HG03460 (cell line): ENCODE data around the gene SAMMSON.

Source experiments
- ATAC-seq: cut with Tn5 transposase; IDR thresholded peaks from one replicate; pipeline ENCODE4 v1.9.1; 2021; ENCODE audit not compliant: unreplicated experiment

Gene SAMMSON

DNA sequence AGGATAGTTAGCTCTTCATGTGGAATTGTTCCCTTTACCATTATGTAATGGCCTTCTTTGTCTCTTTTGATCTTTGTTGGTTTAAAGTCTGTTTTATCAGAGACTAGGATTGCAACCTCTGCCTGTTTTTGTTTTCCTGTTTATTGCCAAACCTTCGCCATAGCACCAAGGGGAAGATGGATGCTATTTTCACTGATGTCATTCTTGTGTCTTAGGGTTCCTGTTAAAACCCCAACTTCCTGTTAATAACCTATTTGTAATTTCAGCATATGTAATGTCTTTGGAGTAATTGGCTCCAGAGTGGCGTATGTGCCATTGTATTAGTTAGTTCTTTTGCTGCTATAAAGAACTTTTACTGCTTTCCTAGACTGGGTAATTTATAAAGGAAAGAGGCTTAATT, 10.8 kb downstream of the SAMMSON start:
- ATAC-seq, result no peak

DNA sequence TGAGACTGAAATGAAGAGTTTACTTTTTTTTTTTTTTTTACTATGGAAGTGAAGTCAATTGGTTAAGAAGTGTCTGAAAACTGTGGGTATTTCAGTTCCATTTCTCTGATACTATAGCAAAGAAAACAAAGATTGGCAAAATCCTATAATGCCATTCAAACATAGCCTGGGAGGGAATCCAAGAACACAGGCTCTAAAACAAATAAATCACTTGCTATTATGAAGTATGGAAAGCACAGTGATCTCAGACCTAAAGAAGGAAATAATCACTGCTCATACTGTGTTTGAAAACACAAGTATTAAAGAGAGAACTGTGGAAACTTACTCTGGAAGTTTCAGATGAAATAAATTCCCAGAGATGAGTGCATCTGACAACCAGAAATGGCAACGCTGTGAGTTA, 12.0 kb downstream of the SAMMSON start:
- ATAC-seq, result no peak

DNA sequence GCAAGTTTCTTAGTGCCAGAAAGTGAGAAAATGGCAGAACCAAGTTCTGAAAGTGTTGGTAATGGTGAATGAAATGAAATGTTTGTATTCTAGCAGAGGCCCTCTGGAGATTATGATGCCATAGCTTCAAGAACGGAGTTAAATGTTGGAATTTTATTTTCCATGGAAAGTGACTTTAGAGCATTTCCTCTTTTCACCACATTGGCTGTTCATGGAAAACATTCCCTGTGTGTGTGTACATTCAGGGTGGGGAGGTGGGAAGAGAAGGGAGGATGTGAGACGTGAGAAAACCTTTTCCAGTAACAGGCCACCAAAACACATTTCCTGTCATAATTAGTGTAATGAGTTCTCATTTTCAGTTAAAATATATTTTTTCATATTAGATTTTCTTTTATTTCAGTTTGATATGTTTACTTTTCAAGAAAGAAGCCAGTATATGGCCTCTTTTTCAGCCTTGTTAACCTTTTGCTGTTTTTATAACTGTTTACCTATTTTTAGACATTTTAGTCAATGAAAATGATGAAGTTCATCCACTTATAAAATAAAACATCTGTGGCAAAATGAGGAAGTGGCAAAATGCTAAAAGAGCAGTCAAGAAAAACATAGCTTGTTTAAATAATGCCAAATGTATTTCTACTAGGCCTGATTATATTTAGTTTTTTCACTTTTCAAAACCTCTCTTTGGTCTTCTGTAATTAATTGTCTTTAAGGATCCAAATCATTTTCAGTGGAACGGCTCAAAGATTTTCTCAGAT, 21.6 kb downstream of the SAMMSON start:
- no peak for ATAC-seq

DNA sequence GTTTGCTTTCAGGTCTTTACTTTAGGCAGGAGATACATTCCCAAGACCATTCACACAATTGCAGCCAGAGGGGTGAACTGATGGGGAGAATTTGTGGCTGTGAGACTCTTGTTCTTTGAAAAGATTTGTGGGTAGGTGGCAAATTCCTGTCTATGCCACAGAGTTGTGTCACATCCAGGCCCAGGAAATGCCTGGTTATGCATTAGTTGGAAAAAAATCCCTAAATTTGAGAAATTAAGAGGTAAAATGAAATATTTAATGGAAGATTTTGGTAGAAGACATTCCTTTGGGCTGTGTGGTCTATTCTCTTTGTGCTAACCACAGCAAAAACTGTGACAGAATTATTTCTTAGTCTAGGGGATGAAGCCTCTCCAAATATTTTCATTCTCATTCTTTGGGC, 28.8 kb downstream of the SAMMSON start:
- ATAC-seq, result no peak

DNA sequence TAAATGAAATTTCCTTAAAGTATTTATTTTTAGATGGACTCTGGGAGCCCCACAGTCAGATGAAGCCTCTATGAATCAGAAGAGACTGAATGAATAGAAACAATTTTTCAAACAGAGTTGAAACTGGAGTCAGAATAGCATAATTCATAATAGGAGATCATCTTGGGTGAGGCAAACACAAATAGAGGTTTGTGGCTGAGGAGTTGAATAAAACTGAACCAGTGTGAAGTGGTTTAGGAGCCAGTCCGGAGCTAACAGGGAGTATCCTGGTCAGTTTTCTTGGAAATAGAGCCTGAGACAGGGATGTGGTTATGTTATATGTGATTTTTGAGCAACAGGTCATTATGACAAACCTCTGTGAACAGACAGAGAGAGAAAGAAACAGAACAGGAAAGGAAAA, 39.2 kb downstream of the SAMMSON start:
- no peak for ATAC-seq

DNA sequence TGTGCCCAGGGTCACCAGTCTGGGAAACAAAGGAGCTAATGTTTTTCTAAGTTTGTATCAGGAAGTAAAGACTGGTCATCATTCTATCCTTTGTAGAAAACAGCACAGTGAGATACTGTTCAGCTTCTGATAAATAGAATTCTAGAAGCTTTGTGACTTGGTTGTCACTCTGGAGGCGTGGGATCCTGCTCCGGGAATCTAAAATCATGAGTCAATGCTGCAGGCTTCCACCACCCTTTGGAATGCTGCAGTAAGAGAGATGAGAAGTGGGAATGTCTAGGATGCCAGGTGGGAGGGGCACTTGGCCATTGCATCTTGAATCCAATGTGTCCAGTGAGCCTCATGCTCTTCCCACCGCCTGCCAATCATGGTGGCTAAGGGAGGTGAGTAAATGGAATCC, 40.9 kb downstream of the SAMMSON start:
- ATAC-seq, result no peak

DNA sequence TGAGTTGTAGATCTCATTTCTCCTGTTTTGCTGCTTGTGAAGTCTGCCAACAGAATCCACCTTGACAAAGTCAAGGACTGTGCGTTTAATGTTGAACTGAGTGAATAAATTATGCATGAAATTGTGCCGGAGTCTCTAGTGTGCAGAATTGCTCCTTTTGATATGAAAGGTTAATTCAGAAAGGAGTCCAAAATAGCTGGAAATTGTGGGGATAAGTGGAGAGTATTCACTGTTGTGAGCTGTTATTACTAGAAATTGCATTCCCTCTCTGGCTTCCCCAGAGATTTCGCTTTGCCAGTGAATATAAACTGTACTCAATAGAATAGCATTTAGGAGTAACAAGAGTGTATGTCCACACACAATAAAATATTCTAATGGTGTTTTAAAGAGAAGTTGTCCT, 43.1 kb downstream of the SAMMSON start:
- ATAC-seq, result no peak

DNA sequence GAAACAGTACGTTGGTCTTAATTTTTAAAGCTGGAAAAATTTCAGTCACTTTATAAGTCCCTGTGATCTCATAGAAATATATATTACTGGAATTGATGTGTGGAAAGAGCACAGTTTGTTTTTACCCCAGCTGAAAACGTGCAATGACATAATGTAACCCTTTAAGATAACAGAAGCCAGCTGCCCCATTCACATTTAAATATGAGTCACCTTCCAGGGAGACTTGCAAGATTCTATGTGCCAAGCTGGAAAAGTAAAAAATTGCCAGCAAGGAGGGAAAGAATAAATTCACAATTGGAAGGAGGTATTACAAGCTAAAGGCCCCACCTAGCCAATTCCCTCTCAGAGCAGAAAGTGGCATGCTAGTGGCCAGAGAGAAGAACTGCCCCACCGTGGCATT, 50.2 kb downstream of the SAMMSON start:
- ATAC-seq, result no peak

DNA sequence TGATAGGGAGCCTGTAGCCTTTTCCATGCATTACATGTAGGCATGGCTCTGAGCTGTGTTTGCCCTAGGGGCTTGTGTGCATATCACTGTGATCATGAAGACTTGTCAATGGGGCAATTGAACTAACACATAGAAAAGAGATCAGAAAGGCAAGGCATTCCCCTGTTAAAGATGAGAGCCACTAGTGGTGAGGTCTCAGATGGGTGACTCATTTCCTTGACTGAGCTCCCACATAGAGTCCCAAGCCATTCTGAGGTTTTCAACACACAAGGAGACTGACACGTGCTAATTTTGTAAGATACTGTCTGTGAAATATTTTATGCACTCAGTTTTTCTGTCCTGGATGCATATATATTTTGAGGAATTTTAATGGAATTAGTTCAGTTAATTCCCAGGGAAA, 53.8 kb downstream of the SAMMSON start:
- ATAC-seq, result no peak

DNA sequence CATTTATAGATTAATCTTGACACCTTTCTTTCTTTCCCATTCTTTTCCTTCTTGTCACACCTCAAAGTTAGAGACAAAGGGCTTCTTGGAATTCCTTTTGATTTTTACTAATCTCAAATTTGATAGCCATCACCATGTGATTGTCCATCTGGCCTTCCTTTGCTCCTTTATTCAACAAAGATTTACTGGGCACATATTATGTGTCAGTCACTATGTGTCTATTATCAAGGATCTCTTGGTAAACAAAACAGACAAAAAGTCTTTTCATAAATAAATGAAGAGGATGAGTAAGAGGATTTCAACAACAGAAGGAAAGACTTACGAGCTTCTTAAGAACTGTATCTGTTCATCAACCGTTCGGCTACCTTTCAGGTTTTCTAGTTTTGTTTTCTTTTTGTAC, 56.5 kb downstream of the SAMMSON start:
- no peak for ATAC-seq

DNA sequence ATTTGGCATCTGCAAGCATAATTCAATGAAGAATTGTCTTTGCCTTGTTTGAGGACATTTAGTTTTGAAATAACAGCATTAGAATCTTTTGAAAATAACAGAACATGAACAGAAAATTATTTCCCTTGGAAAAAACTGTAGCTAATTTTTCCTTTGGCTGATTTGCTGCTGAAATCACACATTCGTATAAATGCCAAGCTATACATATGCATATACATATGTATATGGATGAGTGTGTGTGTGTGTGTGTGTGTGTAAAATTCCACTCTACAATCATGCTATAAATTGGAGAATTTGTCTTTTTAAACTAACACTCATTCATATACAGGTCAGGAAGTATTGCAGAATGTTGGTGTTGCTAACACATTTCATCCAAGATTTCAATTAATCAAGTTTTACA, 57.9 kb downstream of the SAMMSON start:
- ATAC-seq, result no peak

DNA sequence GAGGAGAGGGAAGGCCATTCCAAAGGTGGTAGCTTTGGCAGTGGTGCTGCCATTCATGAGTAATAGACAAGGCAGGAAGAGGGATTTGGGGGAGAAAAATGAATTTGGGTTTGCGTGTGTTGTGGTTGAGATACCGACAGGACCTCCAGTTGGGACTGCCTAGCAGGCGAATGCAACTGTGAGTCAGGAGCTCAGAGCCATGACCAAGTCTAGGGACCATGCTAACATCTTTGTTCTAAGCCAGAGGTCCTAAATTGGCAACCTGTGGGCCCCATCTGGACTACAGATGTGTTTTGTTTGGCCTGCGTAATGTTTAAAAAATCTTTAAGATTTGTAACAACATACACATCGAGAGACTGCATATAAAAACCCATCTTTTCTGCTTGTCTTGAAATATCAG, 61.6 kb downstream of the SAMMSON start:
- no peak for ATAC-seq

DNA sequence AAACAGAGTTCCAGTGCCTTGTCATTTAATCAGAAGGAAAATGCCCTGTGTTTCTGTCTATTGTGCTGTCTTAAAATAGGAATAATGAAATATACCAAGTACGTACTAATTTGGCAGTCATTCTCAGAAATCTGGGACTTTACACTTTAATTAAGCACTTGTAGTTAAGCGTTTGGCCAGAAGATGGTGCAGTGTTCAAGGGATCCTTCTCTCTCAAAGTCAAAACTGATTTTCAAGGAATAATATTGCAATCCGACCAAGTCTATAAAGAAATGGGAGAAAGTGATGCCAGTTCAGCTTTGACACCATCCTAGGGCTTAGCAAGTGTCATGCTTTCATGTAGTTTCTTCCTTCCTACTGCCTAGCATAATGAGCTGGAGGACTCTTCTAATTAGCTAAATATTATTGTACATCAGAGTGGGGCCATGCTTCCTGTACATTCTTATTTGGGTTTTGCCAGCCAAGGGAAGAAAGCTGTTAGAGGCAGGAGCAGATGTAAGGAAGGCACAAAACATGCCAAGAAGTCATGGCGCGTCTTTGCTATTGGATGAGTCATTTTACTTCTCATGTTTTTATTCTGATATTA, 64.8 kb downstream of the SAMMSON start:
- ATAC-seq, result no peak

DNA sequence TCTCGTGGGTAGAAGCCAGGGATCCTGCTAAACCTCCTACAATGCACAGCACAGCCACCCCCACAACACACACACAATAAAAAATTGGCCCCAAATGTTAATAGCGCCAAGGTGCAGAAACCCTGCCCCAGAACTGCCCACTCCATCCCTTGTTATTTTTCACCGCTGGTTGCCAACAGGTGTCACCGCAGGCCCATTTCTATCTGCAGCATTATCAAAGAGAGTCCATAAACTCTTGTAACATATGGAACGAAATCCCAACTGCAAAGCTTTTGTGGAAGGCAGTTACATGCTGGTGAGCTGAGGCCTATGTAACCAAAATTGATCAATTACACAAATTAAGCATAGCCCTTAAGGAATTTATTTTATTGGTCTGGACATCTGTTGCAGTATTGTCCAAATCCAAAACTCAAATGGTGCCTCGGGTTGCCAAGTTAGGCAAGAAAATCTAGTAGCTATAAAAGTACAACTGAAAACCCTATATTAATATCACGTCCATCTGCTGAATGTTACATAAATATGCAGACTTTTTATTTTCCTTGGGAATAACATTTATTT, 66.2 kb downstream of the SAMMSON start:
- ATAC-seq, result no peak

DNA sequence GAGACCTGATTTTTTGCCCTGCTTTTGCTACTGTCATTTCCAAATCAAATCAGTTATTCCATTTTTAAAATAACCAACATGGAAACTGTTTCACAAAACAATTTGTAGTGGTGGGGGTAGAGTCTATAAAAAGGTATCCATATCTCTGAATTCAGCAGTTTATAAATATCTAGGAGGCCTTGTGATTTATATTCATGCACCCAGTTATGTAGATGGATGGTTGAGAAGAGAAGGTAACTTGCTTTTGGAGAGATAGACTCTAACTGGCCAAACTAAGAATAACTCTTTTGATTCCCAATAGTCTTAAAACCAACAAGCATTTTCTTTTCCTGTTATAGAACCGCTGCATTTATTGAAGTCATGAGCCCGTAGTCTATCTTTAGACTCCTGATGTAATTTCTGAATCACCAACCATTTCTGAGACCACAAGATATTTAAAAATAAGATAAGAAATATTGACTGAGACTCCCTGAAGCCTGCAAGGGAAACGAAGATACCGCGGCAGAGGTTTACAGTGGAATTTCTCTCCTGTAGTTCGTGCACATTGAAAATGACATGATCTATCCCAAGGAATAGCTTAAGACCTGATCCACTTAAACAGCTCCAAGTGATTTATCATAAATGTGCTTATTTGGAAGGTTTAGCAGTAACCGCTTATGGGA, 68.5 kb downstream of the SAMMSON start:
- no peak for ATAC-seq

DNA sequence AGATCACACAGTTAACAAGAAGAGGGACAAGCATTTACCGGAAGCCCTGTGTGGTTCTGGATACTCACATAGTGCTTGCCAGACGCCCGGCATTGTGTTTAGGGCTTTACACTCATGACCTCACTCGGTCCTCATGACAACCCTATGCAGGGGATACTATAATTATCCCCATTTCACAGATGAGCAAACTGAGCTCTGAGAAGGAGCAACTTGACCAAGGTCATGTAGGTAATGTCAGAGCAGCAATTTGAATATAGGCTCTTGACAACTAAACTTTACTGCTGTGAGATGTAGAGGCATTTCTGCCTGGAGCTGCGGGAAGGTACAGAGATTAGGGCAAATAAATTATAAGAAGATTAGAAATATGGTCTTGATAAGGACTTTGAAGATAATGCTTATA, 70.0 kb downstream of the SAMMSON start:
- ATAC-seq, result no peak

DNA sequence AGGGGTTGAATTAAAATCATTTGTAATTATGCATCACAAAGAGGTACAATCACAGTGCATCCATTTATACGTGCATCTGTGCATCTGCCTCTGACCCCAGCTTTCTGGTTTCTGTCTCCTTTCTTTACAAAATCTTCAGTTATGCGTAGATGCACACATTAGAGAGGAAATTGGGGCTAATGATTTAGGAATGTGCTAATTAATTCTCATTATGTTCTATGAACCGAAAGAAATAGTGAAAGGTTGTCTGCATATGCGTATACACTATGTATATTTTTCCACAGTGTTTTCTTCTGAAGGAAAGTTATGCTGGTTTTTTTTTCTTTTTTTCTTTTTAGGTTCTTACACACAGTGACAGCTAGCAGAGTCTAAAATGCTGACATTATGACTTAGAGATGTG, 71.6 kb downstream of the SAMMSON start:
- no peak for ATAC-seq

DNA sequence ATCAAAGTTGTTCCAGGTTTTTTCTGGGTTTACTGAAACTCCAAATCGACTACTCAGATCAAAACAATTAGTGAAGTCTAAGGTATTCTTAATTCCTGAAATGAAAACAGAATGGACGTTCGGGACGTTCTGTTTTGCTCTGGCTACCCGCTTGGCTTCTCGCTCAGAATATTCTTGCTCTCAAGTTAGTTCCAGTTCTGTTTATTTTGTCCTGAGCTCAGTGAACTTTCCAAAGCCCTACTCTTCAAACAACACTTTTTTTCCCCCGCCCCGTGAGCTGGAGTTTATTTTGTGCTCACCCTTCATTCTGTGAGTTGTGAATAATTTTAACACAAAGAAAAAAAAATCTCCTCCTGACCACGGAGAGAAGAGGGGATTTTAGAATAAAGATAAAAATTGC, 72.6 kb downstream of the SAMMSON start:
- ATAC-seq, result no peak

DNA sequence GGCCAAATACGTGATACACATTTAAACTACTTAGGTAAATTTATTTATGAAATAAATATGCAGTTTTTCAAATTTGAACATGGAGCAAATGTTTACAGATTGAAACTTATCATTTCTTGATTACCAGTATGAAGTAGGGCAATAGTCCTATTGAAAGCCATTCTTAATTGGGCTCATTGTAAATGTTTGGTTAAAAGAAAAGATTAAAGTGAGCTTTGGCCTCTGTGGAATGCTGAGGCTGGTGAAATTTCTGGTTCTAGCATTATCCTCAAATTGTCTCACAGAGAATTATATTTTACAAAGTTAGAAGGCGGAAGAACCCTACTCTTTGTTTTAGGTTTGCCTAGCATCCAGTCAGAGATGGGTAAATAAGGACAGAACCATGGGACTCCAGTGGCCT, 73.2 kb downstream of the SAMMSON start:
- ATAC-seq, result no peak

DNA sequence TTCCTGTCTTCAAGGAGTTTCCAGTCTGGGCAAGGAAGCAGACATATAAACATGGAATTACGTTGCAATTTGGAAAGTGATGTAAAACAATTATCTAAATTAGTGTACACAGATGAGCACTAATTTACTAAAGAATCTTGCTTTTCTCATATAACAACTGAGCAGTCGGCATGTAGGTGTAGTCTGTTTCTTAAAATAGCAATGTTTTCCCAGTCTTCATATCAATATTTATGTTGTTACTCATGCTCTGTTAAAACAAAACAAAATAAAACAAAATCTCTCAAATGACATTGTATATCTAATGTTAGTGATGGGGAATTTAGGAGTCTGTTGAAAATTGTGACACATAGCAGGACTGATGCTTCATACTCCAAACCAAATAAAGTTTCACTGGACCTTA, 75.6 kb downstream of the SAMMSON start:
- no peak for ATAC-seq

DNA sequence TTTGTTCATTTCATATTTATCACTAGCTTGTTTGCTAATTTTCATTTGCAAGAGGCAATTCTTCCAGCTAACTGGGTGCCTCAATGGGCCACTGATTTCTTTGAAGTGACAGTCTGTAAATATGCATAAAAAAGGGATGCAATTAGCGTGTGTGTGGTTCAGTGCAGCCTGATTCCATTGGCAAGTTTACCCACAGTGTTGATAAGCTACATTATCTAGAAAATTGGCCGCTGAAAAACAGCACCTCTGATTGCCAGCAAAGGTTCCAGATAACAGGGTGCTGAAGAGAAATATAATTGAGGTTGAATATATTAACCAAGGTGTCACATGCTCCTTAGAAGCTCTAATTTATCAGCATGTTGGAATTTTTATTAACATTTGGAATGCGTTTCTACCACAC, 76.9 kb downstream of the SAMMSON start:
- ATAC-seq, result no peak

DNA sequence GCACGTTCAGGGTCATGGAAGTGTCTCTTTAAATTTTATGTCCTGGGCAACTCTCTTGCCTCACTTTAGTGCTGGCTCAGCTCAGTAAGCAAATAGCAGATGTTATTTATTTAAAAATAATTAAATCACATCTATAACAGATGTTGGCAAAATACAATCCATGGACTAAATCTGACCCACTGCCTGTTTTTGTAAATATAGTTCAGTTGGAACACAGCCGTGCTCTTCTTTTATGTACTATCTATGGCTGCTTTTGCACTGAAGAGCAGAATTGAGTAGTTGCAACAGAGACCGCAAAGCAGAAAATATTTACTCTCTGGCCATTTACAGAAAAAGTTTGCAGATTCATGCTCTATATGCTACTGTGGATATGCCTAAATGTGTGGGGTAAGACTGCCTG, 79.2 kb downstream of the SAMMSON start:
- ATAC-seq, result no peak
